ENCODE results near the gene ABHD15.
A peak's percentile ranks its signal among the peaks of the same experiment; 100 is the strongest.

DNA sequence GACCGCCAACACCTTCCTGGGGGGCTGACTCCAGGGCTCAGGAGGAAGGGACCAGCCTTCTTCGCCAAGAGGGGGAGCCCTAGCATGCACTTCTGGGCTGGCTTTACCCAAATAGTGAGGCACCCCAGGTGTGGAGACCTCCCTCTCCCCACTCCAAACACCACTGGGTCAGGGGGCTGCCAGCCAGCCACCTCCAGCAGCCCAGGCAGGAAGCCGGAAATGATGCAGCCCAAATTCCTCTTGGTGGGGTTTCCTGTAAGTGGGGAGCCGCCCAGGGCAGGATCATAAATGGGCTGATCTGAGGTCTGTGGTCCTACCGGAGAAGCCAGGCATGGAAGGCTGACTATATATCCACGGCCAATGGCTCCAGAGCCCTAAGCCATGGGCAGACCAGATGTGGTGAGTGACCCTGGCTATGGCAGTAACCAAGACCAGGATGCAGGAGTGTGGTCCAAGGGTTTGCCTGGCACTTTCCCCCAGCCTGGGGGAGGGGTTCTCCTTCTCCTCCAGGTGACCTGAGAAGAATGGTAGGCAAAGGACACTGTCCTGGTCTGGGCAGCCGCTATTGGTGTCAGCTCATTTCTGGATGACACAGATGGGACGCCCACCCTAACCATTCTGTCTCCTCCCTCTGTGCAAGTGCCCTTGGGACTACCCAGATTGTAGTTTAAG, 18.4 kb upstream of the ABHD15 start:
- TF ChIP-seq, protein P1, sequence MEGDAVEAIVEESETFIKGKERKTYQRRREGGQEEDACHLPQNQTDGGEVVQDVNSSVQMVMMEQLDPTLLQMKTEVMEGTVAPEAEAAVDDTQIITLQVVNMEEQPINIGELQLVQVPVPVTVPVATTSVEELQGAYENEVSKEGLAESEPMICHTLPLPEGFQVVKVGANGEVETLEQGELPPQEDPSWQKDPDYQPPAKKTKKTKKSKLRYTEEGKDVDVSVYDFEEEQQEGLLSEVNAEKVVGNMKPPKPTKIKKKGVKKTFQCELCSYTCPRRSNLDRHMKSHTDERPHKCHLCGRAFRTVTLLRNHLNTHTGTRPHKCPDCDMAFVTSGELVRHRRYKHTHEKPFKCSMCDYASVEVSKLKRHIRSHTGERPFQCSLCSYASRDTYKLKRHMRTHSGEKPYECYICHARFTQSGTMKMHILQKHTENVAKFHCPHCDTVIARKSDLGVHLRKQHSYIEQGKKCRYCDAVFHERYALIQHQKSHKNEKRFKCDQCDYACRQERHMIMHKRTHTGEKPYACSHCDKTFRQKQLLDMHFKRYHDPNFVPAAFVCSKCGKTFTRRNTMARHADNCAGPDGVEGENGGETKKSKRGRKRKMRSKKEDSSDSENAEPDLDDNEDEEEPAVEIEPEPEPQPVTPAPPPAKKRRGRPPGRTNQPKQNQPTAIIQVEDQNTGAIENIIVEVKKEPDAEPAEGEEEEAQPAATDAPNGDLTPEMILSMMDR (IDR thresholded peaks at IDR 0.05) = peak in 1 of 3 experiments; percentile 6
- no peak for TF ChIP-seq POLR2A (IDR thresholded peaks at IDR 0.05; ENCODE audit: low read depth)
- TF ChIP-seq POLR2AphosphoS5 (IDR thresholded peaks at IDR 0.05) = peak; percentile 46 to 57
- TF ChIP-seq EP300 (IDR thresholded peaks at IDR 0.05) = no peak
